Fibroblast of lung (primary cell): ENCODE measurements around the gene P2RY11. TPM values are rescaled to one million over a fixed set of nuclear protein-coding genes. Genes with fewer than 3 reads are reported as not detected.

Source experiments
- DNase-seq, 2 donors: peaks; one replicate each; pipeline versions ENCODE4 v3.0.0 to v3.0.0-alpha.2; 2010; ENCODE audit warnings: low read depth in 2 of 2
- H2AFZ ChIP-seq: 2 replicates; pipeline ENCODE4 v1.5.1; 2012; ENCODE audit warnings: low read length, control low read depth, inconsistent platforms
- H3K27ac ChIP-seq: 2 replicates; pipeline ENCODE4 v1.5.1; 2011; ENCODE audit warnings: low read length, control low read depth; ENCODE audit not compliant: insufficient read depth
- H3K27me3 ChIP-seq: 2 replicates; pipeline ENCODE4 v1.5.1; 2011; ENCODE audit warnings: mild to moderate bottlenecking, low read length; ENCODE audit not compliant: control insufficient read depth, insufficient read depth
- H3K36me3 ChIP-seq: 2 replicates; pipeline ENCODE4 v1.5.1; 2011; ENCODE audit warnings: low read length; ENCODE audit not compliant: control insufficient read depth, insufficient read depth
- H3K4me1 ChIP-seq: 2 replicates; pipeline ENCODE4 v1.5.1; 2011; ENCODE audit warnings: low read length; ENCODE audit not compliant: control insufficient read depth, insufficient read depth; ENCODE audit errors: extremely low read depth
- H3K4me2 ChIP-seq: 2 replicates; pipeline ENCODE4 v1.5.1; 2011; ENCODE audit warnings: low read length, control low read depth; ENCODE audit not compliant: insufficient read depth; ENCODE audit errors: extremely low read depth
- H3K4me3 ChIP-seq, 4 experiments: fragments of 200-600 bp in 1 of 4; sonication (generic) in 1 of 4; replicated peaks in 1 of 4; 2 replicates each; pipeline ENCODE4 v1.5.1; 2011 to 2016; ENCODE audit warnings: low read length in 4 of 4, low read depth in 3 of 4, mild to moderate bottlenecking in 3 of 4, control low read depth in 2 of 4, inconsistent platforms in 1 of 4, mixed read lengths in 1 of 4; ENCODE audit not compliant: insufficient read depth in 1 of 4; ENCODE audit errors: control extremely low read depth in 1 of 4
- H3K79me2 ChIP-seq: 2 replicates; pipeline ENCODE4 v1.5.1; 2012; ENCODE audit warnings: mild to moderate bottlenecking, low read length, inconsistent platforms; ENCODE audit not compliant: control insufficient read depth, insufficient read depth
- H3K9ac ChIP-seq: 2 replicates; pipeline ENCODE4 v1.5.1; 2011; ENCODE audit warnings: mild to moderate bottlenecking, low read length, control low read depth; ENCODE audit not compliant: insufficient read depth
- H3K9me3 ChIP-seq: 2 replicates; pipeline ENCODE4 v1.5.1; 2012; ENCODE audit warnings: low read depth, low read length; ENCODE audit not compliant: control insufficient read depth, insufficient read depth
- H4K20me1 ChIP-seq: 2 replicates; pipeline ENCODE4 v1.5.1; 2011; ENCODE audit warnings: low read length; ENCODE audit not compliant: control insufficient read depth, insufficient read depth; ENCODE audit errors: extremely low read depth
- EZH2 ChIP-seq: IDR thresholded peaks from 2 replicates; pipeline ENCODE4 v1.5.1; 2012; ENCODE audit warnings: low read length, control low read depth, mild to moderate bottlenecking; ENCODE audit errors: missing control alignments
- polyA plus RNA-seq, 2 donors: library from polyadenylated mRNA; depleted of rRNA in 1 of 2; stranded (reverse) in 1 of 2; unstranded in 1 of 2; fragments of >200 nt; gene quantifications; 2 replicates each; pipeline ENCODE4 v1.2.1, GENCODE V29; 2011 to 2012; ENCODE audit warnings: missing spikeins in 1 of 2
- total RNA-seq: library from RNA; depleted of rRNA; stranded (reverse); fragments of >200 nt; gene quantifications from 2 replicates; pipeline ENCODE4 v1.2.1, GENCODE V29; 2014
- TF ChIP-seq, protein P1 (sequence below), 2 donors: IDR thresholded peaks in 1 of 2; conservative IDR thresholded peaks in 1 of 2; 1 replicate in 1 of 2; 2 replicates in 1 of 2; pipeline ENCODE4 v1.5.1; 2011 to 2012; ENCODE audit warnings: low read length in 2 of 2, control low read depth in 1 of 2, inconsistent platforms in 1 of 2, low read depth in 1 of 2, mild to moderate bottlenecking in 1 of 2

Gene P2RY11
- total and polyA plus RNA-seq, 2 donors (not counting 1 experiment from before 2014, with no cell fraction given): 0.68 to 3.3 TPM

DNA sequence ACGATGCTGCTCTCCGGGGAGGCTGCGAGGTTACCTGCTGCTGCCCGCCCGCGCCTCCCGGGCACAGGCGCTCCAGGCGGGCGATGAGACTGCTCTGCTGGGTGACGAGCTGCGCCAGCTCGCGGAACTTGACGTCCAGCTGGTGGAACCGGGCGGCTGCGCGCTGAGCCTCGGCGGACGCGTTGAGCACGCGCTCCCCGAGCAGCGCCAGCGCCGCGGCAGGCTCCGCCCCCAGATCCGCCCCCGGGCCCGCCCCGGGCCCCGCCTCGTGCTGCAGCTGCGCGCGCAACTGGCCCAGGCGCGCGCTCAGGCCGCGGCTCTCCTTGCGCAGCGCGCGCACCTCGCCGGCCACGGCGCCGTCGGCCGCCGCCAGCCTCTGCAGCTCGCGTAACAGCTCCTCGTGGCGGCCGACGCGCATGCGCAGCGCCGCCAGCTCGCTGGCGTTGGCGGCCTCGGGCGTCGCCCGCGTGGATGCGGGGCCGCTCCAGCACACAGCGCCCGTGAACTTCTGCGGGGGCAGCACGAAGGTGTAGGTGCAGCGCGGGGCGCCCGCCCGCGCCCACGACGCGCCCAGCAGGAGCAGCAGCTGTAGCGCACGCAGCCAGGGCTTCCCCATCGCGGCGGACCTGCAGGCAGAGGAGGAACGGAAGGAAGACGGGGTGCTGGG is 15.4 kb upstream of the P2RY11 start:
- Histone ChIP-seq H4K20me1 (no peaks in the 10 kb centered on the region), H3K4me3 (peak overlapping the region; percentile 33 to 58 (median 36)), H3K4me1 (peaks cover 10% of the 10 kb centered on the region), H3K27ac (peak overlapping the region; percentile 51), H3K9ac (peak overlapping the region; percentile 63), H3K9me3 (no peaks in the 10 kb centered on the region), H3K79me2 (no peaks in the 10 kb centered on the region), H3K36me3 (peaks cover 8% of the 10 kb centered on the region), H2AFZ (peak overlapping the region; percentile 95), H3K4me2 (peak overlapping the region; percentile 92), H3K27me3 (no peaks in the 10 kb centered on the region)
- TF ChIP-seq, protein P1, sequence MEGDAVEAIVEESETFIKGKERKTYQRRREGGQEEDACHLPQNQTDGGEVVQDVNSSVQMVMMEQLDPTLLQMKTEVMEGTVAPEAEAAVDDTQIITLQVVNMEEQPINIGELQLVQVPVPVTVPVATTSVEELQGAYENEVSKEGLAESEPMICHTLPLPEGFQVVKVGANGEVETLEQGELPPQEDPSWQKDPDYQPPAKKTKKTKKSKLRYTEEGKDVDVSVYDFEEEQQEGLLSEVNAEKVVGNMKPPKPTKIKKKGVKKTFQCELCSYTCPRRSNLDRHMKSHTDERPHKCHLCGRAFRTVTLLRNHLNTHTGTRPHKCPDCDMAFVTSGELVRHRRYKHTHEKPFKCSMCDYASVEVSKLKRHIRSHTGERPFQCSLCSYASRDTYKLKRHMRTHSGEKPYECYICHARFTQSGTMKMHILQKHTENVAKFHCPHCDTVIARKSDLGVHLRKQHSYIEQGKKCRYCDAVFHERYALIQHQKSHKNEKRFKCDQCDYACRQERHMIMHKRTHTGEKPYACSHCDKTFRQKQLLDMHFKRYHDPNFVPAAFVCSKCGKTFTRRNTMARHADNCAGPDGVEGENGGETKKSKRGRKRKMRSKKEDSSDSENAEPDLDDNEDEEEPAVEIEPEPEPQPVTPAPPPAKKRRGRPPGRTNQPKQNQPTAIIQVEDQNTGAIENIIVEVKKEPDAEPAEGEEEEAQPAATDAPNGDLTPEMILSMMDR (conservative IDR thresholded peaks at IDR 0.05 in 1 of 2, IDR thresholded peaks at IDR 0.05 in 1 of 2; ENCODE audit: low read depth in 1 of 2, low read length in 2 of 2): no peak
- TF ChIP-seq EZH2: no peak
- peak; percentile 80 to 89 for DNase-seq

- Histone ChIP-seq H3K27me3 (no peaks in the 10 kb centered on the region), H3K9me3 (no peaks in the 10 kb centered on the region), H3K4me1 (peaks cover 10% of the 10 kb centered on the region), H3K36me3 (peaks cover 5% of the 10 kb centered on the region), H3K79me2 (no peaks in the 10 kb centered on the region), H3K9ac (peak overlapping the region; percentile 63), H3K4me3 (peak overlapping the region; percentile 33 to 58 (median 36)), H2AFZ (peak overlapping the region; percentile 95), H3K27ac (peak overlapping the region; percentile 51), H3K4me2 (peak overlapping the region; percentile 92), H4K20me1 (no peaks in the 10 kb centered on the region)
- TF ChIP-seq, protein P1 (conservative IDR thresholded peaks at IDR 0.05 in 1 of 2, IDR thresholded peaks at IDR 0.05 in 1 of 2; ENCODE audit: low read depth in 1 of 2, low read length in 2 of 2): no peak
- TF ChIP-seq EZH2: no peak
- no peak for DNase-seq
Observed at GRCh38 chr19:10096615-10096963, 14.9 kb upstream of the P2RY11 start.

DNA sequence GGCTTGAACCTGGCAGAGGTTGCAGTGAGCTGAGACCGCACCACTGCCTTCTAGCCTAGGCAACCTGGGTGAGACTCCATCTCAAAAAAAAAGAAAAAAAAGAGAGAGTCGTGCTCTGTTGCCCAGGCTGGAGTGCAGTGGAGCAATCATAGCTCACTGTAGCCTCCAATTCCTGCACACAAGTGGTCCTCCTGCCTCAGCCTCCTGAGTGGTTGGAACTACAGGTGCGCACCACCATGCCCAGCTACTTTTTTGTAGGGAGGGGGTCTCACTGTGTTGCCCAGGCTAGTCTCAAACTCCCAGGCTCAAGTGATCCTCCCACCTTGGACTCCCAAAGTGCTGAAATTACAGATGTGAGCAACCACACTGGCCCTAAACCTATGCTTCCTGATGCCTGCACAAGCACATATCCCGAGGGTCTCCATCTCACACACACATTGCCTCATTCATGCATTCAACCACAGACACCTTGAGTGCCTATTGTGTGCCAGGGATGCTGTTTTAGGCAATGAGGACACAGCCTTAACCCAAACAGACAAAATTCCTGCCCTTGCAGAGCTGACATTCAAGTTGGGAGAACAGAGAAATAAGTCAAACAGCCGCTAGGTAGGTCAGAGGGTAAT is 11.2 kb upstream of the P2RY11 start:
- no peaks in the 10 kb centered on the region for H3K79me2 ChIP-seq
- no peak for TF ChIP-seq EZH2
- TF ChIP-seq, protein P1 (conservative IDR thresholded peaks at IDR 0.05 in 1 of 2, IDR thresholded peaks at IDR 0.05 in 1 of 2; ENCODE audit: low read depth in 1 of 2, low read length in 2 of 2): no peak

More for the DNA sequence above, 11.2 kb upstream of the P2RY11 start:
- H3K4me1 ChIP-seq: peaks cover 10% of the 10 kb centered on the region
- H3K9ac ChIP-seq: no peak overlapping the region
- no peak overlapping the region for H2AFZ ChIP-seq
- no peak overlapping the region for H3K27ac ChIP-seq
- no peak overlapping the region for H3K4me3 ChIP-seq
- no peaks in the 10 kb centered on the region for H3K27me3 ChIP-seq
- H3K9me3 ChIP-seq: no peaks in the 10 kb centered on the region
- H3K4me2 ChIP-seq: no peak overlapping the region
- H4K20me1 ChIP-seq: no peaks in the 10 kb centered on the region
- no peak for DNase-seq
- H3K36me3 ChIP-seq: no peaks in the 10 kb centered on the region
